ENCODE results near the gene METTL22.
"Not testable (repeated sequence)": the region's sequence is repeated elsewhere in the genome, so short reads cannot be mapped to it uniquely, and the experiment has no call there.

Gene METTL22

GRCh38 chr16:8646326-8647053 is 25.0 kb downstream of the METTL22 start:
- no peak for TF ChIP-seq SPI1 (IDR thresholded peaks at IDR 0.05; ENCODE audit: borderline replicate concordance, low read depth)
- no peak for TF ChIP-seq REST (IDR thresholded peaks at IDR 0.05; ENCODE audit: insufficient replicate concordance, low read depth)
- TF ChIP-seq GABPA (IDR thresholded peaks at IDR 0.05; ENCODE audit: low read depth): no peak
- TF ChIP-seq CTCF (IDR thresholded peaks at IDR 0.05; ENCODE audit: insufficient read depth, low read length): no peak
- no peak for TF ChIP-seq POLR2AphosphoS5 (IDR thresholded peaks at IDR 0.05; ENCODE audit: low read depth)
- no peak overlapping the region for H3K4me3 ChIP-seq (replicated peaks; ENCODE audit: insufficient read depth, low read length)
- no peak for DNase-seq (ENCODE audit: low read depth in 1 of 2, low spot score in 1 of 2)
- H3K27ac ChIP-seq (replicated peaks): no peak overlapping the region
- no peaks in the 10 kb centered on the region for H3K27me3 ChIP-seq (ENCODE audit: insufficient read depth, poor library complexity, severe bottlenecking)

GRCh38 chr16:8647721-8648318 is 26.3 kb downstream of the METTL22 start:
- DNase-seq (ENCODE audit: low read depth in 1 of 2, low spot score in 1 of 2): no peak
- TF ChIP-seq POLR2AphosphoS5 (IDR thresholded peaks at IDR 0.05; ENCODE audit: low read depth) (no peak), REST (IDR thresholded peaks at IDR 0.05; ENCODE audit: insufficient replicate concordance, low read depth) (no peak)
- no peak overlapping the region for H3K27ac ChIP-seq (replicated peaks)
- no peaks in the 10 kb centered on the region for H3K27me3 ChIP-seq (ENCODE audit: insufficient read depth, poor library complexity, severe bottlenecking)
- no peak overlapping the region for H3K4me3 ChIP-seq (replicated peaks; ENCODE audit: insufficient read depth, low read length)

GRCh38 chr16:8648877-8649276 is 27.4 kb downstream of the METTL22 start:
- no peak overlapping the region for H3K4me3 ChIP-seq (replicated peaks; ENCODE audit: insufficient read depth, low read length)
- no peak for TF ChIP-seq POLR2AphosphoS5 (IDR thresholded peaks at IDR 0.05; ENCODE audit: low read depth)
- no peak for TF ChIP-seq REST (IDR thresholded peaks at IDR 0.05; ENCODE audit: insufficient replicate concordance, low read depth)
- no peak for TF ChIP-seq GABPA (IDR thresholded peaks at IDR 0.05; ENCODE audit: low read depth)
- H3K27me3 ChIP-seq (ENCODE audit: insufficient read depth, poor library complexity, severe bottlenecking): no peaks in the 10 kb centered on the region
- H3K27ac ChIP-seq (replicated peaks): no peak overlapping the region
- no peak for DNase-seq (ENCODE audit: low read depth in 1 of 2, low spot score in 1 of 2)

GRCh38 chr16:8649829-8650554 is 28.5 kb downstream of the METTL22 start:
- TF ChIP-seq GABPA (IDR thresholded peaks at IDR 0.05; ENCODE audit: low read depth): no peak
- Histone ChIP-seq H3K4me3 (replicated peaks; ENCODE audit: insufficient read depth, low read length) (no peak overlapping the region), H3K27me3 (ENCODE audit: insufficient read depth, poor library complexity, severe bottlenecking) (no peaks in the 10 kb centered on the region), H3K27ac (replicated peaks) (no peak overlapping the region)
- DNase-seq (ENCODE audit: low read depth in 1 of 2, low spot score in 1 of 2): no peak

GRCh38 chr16:8651958-8652357 is 30.5 kb downstream of the METTL22 start:
- not testable (repeated sequence) for H3K4me3 ChIP-seq (replicated peaks; ENCODE audit: insufficient read depth, low read length); DNase-seq (ENCODE audit: low read depth in 1 of 2, low spot score in 1 of 2); H3K27me3 ChIP-seq (ENCODE audit: insufficient read depth, poor library complexity, severe bottlenecking); H3K27ac ChIP-seq (replicated peaks)
